NCI-H526 treated with DMSO at 0.1 percent for 48 hours (cell line): ENCODE data around the gene MT2A.

Experiments used
- DNase-seq: peaks from one replicate; lab custom pipeline; 2025; lab: John Stamatoyannopoulos, UW

MT2A gene

GRCh38 chr16:56639045-56639444 is 30.7 kb downstream of the MT2A start:
- DNase-seq, result no peak

DNA sequence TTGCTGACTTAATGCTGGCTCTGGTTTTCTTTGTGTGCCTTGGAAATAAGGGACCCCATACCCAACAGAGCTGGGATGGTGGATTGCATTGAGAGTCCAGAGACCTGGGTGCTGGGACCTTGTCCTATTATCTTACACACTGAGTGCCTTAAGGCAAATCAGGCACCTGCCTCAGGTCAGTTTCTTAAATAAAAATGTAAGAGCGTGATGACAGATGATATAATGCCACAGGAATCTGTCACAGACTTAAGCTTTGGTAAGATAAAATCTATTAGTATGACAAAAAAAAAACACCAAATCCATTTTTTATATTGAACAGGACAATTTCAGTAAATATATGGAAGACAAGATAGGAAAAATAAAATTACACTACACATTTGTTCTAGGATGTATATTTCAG is 31.7 kb downstream of the MT2A start:
- DNase-seq, result no peak

GRCh38 chr16:56641166-56641565 is 32.8 kb downstream of the MT2A start:
- DNase-seq, result no peak

- no peak for DNase-seq
Observed at GRCh38 chr16:56643080-56643778, 34.8 kb downstream of the MT2A start.

DNA sequence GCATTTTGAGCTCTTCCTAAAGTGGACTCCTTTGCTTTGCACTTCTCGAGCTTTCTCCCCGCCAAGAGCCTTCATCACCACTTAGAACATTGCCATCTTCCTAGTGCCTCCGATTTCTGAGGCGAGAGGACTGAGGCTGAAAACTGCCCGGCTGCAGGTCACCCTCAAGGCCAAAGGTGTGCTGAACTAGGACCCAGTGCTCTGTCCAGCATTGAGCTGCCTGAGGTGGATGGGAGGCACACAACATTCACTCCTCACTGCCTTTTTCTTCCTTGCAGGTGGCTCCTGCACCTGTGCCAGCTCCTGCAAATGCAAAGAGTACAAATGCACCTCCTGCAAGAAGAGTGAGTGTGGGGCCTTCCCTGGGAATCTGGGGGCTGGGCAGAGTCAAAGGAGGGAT is 35.4 kb downstream of the MT2A start:
- no peak for DNase-seq

- no peak for DNase-seq
Observed at GRCh38 chr16:56645311-56645710, 36.9 kb downstream of the MT2A start.

DNA sequence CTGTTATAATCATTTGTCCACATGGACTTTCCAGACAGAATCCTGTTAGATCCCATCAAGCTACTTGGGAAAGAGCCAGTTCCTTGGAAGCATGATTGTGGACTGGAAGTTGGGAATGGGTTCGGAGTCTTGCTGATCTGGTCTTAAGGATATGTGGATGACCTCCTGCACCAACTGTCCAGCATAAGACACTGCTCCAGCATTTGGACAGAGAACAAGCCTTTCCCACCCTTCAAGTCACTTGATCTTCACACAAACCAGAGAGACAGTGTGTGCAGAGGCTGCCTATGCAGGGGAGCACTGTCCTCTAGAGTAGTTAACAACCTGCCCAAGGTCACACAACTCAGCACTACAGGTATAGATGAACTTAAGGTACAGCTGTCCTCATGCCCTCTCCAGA is 37.5 kb downstream of the MT2A start:
- no peak for DNase-seq

GRCh38 chr16:56647641-56648431 is 39.5 kb downstream of the MT2A start:
- DNase-seq, result no peak

DNA sequence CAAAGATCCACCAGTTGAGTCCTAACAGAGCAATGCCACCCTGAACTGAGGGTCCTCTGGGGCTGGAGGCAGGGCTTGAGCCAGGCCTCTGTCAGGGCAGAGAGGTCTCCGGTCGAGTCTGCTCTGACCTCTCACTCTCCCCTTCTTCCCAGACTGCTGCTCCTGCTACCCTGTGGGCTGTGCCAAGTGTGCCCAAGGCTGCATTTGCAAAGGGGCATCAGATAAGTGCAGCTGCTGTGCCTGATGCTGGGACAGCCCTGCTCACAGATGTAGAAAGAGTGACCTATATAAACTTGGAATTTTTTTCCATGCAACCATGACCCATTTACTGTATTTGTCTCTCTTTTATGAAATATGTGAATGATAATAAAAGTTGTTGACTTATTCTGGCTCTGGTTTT is 40.9 kb downstream of the MT2A start:
- no peak for DNase-seq

DNA sequence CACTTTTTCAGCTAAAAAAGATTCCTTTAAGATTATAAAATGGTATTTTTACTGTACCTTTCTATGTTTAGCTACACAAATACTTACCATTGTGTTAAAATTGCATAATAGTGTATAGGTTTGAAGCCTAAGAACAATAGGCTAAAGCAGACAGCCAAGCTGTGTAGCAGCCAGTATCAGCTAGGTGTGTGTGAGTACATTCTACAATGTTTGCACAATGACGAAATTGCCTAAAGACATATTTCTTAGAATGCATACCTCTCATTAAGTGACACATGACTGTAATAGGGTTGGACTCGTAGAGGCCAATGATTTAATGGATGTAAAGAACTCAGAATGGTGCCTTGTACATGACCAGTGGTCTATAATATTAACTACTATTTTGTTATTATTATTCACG is 41.4 kb downstream of the MT2A start:
- no peak for DNase-seq

DNA sequence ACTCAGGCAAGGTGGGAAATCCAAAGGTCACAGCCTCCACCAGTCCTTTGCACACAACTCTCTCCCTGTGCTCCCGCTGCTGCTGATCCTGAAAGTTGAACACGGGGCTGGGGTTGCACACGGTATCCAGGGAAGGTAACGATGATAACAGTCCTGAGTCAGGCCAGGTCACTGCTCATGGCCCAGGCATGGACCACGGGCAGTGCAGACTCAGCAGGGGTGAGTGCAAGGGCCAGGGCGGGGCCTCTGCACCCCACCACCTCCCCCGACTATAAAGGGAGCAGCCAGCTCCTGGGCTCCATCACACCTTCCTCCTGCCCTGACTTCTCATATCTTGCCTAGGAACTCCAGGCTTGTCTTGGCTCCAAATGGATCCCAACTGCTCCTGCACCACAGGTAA is 43.2 kb downstream of the MT2A start, which contains the start of gene MT1B:
Gene MT1B (plus strand): TSS at position 301 of the 400 bp plus-strand sequence. CDS start 68 bp downstream, at position 369.
- DNase-seq, result no peak

GRCh38 chr16:56652600-56652999 is 44.2 kb downstream of the MT2A start:
- no peak for DNase-seq

DNA sequence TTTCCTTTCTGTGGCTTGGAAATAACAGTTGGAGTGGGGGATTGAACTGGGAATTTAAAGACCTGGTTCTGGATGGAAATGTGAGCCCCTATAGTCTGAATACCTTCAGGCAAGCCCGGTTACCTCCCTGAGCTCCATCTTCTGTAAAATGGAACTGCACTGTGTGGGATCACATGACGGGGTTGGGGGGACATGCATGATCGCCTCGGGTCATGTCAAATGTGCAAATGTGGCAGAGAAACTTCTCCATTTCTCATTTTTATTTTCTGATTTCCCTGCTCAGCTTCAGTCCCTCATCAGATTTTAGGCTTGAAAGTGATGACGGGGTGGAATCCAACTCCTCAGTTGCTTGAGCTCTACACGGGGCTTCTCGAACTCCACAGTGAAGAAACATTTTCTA is 44.8 kb downstream of the MT2A start:
- DNase-seq, result no peak

- peak; percentile 77 for DNase-seq
Observed at GRCh38 chr16:56657555-56658326, 49.4 kb downstream of the MT2A start, which contains the start of gene MT1F. Gene MT1F, plus strand, starts transcription at chr16:56657959. Its CDS starts 100 bp downstream, at chr16:56658059.

DNA sequence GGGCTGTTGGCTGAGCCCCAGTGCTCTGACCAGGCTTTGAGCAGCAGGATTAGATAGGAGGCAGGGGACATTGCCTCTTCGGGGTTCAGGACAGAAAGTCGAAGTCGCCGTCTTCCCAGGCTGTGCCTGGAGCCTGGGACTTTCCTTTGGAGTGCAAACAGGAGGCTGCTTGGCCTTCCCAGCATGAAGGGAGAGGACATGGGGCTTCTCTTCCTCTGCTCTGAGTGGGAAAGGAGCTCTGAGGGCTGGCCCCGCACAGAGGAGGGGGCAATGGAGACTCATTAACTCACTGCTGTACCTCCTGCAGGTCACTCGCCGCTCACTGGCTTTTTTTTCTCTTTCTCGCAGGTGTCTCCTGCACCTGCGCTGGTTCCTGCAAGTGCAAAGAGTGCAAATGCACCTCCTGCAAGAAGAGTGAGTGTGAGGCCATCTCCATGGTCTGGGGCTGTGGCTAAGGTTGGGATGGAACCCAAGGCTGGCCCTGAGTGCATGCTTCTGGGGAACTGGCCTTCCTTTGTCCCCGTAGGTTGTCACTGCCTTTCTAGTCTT is 50.0 kb downstream of the MT2A start:
- no peak for DNase-seq
